K562 (cell line): ENCODE results near the gene KCNIP2. TPM values are rescaled to one million over a fixed set of nuclear protein-coding genes. Genes with fewer than 3 reads are reported as not detected.
A peak's percentile ranks its signal among the peaks of the same experiment; 100 is the strongest.

Source experiments
- ATF1 ChIP-seq, 2 experiments: fragments of 450-650 bp in 1 of 2; IDR thresholded peaks; 2 replicates each; pipeline ENCODE4 v1.6.1; 2016; ENCODE audit warnings: missing compliant biosample characterization in 1 of 2, missing genetic modification characterization in 1 of 2
- CBFA2T2 ChIP-seq: fragments of 450-650 bp; conservative IDR thresholded peaks from 2 replicates; pipeline ENCODE4 v1.6.1; 2017; ENCODE audit warnings: mild to moderate bottlenecking
- CHD4 ChIP-seq: fragments of 200-600 bp; sonication (generic); IDR thresholded peaks from 3 replicates; pipeline ENCODE4 v1.6.1; 2012; ENCODE audit warnings: low read depth, mild to moderate bottlenecking, mixed read lengths, low read length, inconsistent platforms; ENCODE audit not compliant: insufficient read depth, insufficient replicate concordance, poor library complexity, severe bottlenecking
- CTBP1 ChIP-seq: fragments of 450-650 bp; IDR thresholded peaks from 2 replicates; pipeline ENCODE4 v1.6.1; 2016; ENCODE audit warnings: borderline replicate concordance
- DPF2 ChIP-seq: fragments of 450-650 bp; IDR thresholded peaks from 2 replicates; pipeline ENCODE4 v1.6.1; 2016
- FOXJ2 ChIP-seq: fragments of 200-800 bp; sonication (Bioruptor generic); IDR thresholded peaks from 2 replicates; pipeline ENCODE4 v1.6.1; 2016; ENCODE audit warnings: missing genetic modification characterization, missing compliant biosample characterization
- GABPB2 ChIP-seq: fragments of 250-450 bp; sonication (Bioruptor Pico); conservative IDR thresholded peaks from 2 replicates; pipeline ENCODE4 v1.5.1; 2021; ENCODE audit warnings: mild to moderate bottlenecking
- HDAC1 ChIP-seq, 2 experiments: fragments of 450-650 bp; IDR thresholded peaks; 2 replicates each; pipeline ENCODE4 v1.6.1; 2016 to 2017; ENCODE audit warnings: inconsistent platforms in 1 of 2, mild to moderate bottlenecking in 1 of 2, moderate library complexity in 1 of 2
- KDM1A ChIP-seq, 2 experiments: fragments of 450-650 bp; IDR thresholded peaks; 2 replicates each; pipeline ENCODE4 v1.6.1; 2016; ENCODE audit warnings: mild to moderate bottlenecking in 2 of 2
- NCOR1 ChIP-seq: fragments of 450-650 bp; IDR thresholded peaks from 2 replicates; pipeline ENCODE4 v1.6.1; 2016; ENCODE audit warnings: mild to moderate bottlenecking, moderate library complexity
- NELFE ChIP-seq: IDR thresholded peaks from 2 replicates; pipeline ENCODE4 v1.6.1; 2011; ENCODE audit warnings: mild to moderate bottlenecking; ENCODE audit not compliant: insufficient read depth, insufficient read length
- NEUROD1 ChIP-seq: fragments of 150-350 bp; IDR thresholded peaks from 2 replicates; pipeline ENCODE4 v1.6.1; 2014; ENCODE audit warnings: borderline replicate concordance, low read length, low read depth; ENCODE audit not compliant: partially characterized antibody
- NFE2 ChIP-seq: IDR thresholded peaks from 2 replicates; pipeline ENCODE4 v1.6.1; 2014; ENCODE audit warnings: antibody characterized with exemption, low read depth
- TRIM24 ChIP-seq, 2 experiments: fragments of 450-650 bp; IDR thresholded peaks; 2 replicates each; pipeline ENCODE4 v1.6.1; 2016
- ZBTB2 ChIP-seq: fragments of 450-650 bp; IDR thresholded peaks from 2 replicates; pipeline ENCODE4 v1.6.1; 2016; ENCODE audit warnings: antibody characterized with exemption
- ZFX ChIP-seq: sonication (generic); formaldehyde crosslinking; IDR thresholded peaks from 2 replicates; pipeline ENCODE4 v1.8.0; 2022; ENCODE audit warnings: mild to moderate bottlenecking, missing genetic modification reagents, moderate library complexity
- ZNF408 ChIP-seq: fragments of 250-450 bp; sonication (Bioruptor Pico); IDR thresholded peaks from 2 replicates; pipeline ENCODE4 v1.4.0; 2020; ENCODE audit warnings: low read depth, mild to moderate bottlenecking, moderate library complexity
- ZNF584 ChIP-seq: fragments of 200-800 bp; sonication (Bioruptor generic); IDR thresholded peaks from 2 replicates; pipeline ENCODE4 v1.6.1; 2016; ENCODE audit warnings: low read depth, mild to moderate bottlenecking, missing genetic modification characterization, missing compliant biosample characterization
- ZNF589 ChIP-seq: fragments of 200-800 bp; sonication (Bioruptor generic); IDR thresholded peaks from 2 replicates; pipeline ENCODE4 v1.6.1; 2016; ENCODE audit warnings: low read depth, missing genetic modification characterization, missing compliant biosample characterization
- polyA plus RNA-seq, 8 experiments: library from polyadenylated mRNA; depleted of rRNA in 4 of 8; stranded (reverse) in 5 of 8; unstranded in 3 of 8; fragments of >200 nt; fragmentation: Nextera tagmentation in 2 of 8; fragmentation: Illumina TruSeq in 1 of 8; extraction: Ambion mirVana in 2 of 8; extraction: Trizol in 1 of 8; gene quantifications; 2 replicates each; pipeline versions ENCODE4 v1.2.1 to v1.2.3, GENCODE V29; 2011 to 2014; ENCODE audit warnings: inconsistent platforms in 1 of 8, missing spikeins in 1 of 8
- total RNA-seq, 7 experiments: library from RNA; depleted of rRNA in 6 of 7; stranded (reverse); fragments of >200 nt in 6 of 7; fragmentation: Illumina TruSeq in 2 of 7; extraction: Trizol in 2 of 7; gene quantifications; 2 replicates each; pipeline versions ENCODE4 v1.2.1 to v1.2.3, GENCODE V29; 2011 to 2021; ENCODE audit warnings: low replicate concordance in 1 of 7
- TF ChIP-seq, protein P1 (sequence below): fragments of 450-650 bp; formaldehyde crosslinking; IDR thresholded peaks from 2 replicates; pipeline ENCODE4 v1.4.0; 2022; ENCODE audit warnings: missing genetic modification characterization
- TF ChIP-seq, protein P2 (sequence below), 3 experiments: fragments of 200-800 bp in 1 of 3; fragments of 250-450 bp in 1 of 3; fragments of 450-650 bp in 1 of 3; sonication (Bioruptor Pico) in 1 of 3; sonication (Bioruptor generic) in 1 of 3; formaldehyde crosslinking in 1 of 3; IDR thresholded peaks; 2 replicates each; pipeline versions ENCODE4 v1.6.1 to v1.8.0; 2016 to 2022; ENCODE audit warnings: mild to moderate bottlenecking in 2 of 3, missing genetic modification characterization in 2 of 3, missing compliant biosample characterization in 1 of 3, moderate library complexity in 1 of 3
- TF ChIP-seq, protein P3 (sequence below): IDR thresholded peaks from 3 replicates; pipeline ENCODE4 v1.6.1; 2011; ENCODE audit warnings: borderline replicate concordance, mild to moderate bottlenecking; ENCODE audit not compliant: insufficient read length, insufficient read depth

Gene KCNIP2
- total and polyA plus RNA-seq, 9 of the 15 experiments (the other 6 are each of a cell fraction or from before 2014, with no cell fraction given), result 2.5 to 7.6 (median 4.1) TPM

DNA sequence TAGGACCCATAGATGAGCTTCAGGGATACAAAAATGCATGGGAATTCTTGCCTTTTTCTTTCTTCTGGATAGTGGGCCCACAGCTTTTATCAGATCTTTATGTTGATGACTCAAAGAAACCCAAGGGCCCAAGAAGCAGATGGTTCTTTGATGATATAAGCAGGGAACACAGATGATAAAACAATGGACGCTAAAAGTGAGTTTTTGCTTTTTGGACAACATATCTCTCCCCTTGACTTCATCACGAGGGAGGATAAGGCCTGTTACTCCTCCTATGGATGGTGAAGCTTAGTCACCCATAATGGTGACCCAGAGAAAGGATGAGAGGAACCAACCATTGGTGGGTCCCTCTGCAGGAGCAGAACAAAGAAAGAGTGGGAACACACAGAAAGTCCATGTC is 18.9 kb downstream of the KCNIP2 start (continued):
- no peak for TF ChIP-seq NELFE
- TF ChIP-seq GABPB2 (CRISPR knock-in tag), result no peak
- TF ChIP-seq KDM1A (IDR thresholded peaks at IDR 0.05), result peak; percentile 71 to 79; a peak in 2 of 4 replicates
- TF ChIP-seq NCOR1, result peak; percentile 79
- 0 out of 2 replicates have a peak, but pooled peaks have one; percentile 23 for TF ChIP-seq ZNF589
- no peak for TF ChIP-seq ATF1 (CRISPR knock-in tag; IDR thresholded peaks at IDR 0.05)
- TF ChIP-seq ATF1 (tag; IDR thresholded peaks at IDR 0.05), result peak; percentile 42; the same call in 1 of the 2 replicates
- TF ChIP-seq, protein P1, sequence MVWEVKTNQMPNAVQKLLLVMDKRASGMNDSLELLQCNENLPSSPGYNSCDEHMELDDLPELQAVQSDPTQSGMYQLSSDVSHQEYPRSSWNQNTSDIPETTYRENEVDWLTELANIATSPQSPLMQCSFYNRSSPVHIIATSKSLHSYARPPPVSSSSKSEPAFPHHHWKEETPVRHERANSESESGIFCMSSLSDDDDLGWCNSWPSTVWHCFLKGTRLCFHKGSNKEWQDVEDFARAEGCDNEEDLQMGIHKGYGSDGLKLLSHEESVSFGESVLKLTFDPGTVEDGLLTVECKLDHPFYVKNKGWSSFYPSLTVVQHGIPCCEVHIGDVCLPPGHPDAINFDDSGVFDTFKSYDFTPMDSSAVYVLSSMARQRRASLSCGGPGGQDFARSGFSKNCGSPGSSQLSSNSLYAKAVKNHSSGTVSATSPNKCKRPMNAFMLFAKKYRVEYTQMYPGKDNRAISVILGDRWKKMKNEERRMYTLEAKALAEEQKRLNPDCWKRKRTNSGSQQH, result no peak
- TF ChIP-seq CTBP1, result peak; percentile 83
- TF ChIP-seq HDAC1 (IDR thresholded peaks at IDR 0.05), result peak in 1 of 2 experiments; percentile 20; a peak in 1 of 4 replicates
- no peak for TF ChIP-seq CHD4
- TF ChIP-seq TRIM24 (IDR thresholded peaks at IDR 0.05), result peak in 1 of 2 experiments; percentile 49; a peak in 1 of 4 replicates
- TF ChIP-seq DPF2, result peak; percentile 96
- TF ChIP-seq ZNF584, result no peak
- peak; percentile 46; the same call in 1 of the 2 replicates for TF ChIP-seq ZFX (CRISPR knock-in tag)
- TF ChIP-seq, protein P2, sequence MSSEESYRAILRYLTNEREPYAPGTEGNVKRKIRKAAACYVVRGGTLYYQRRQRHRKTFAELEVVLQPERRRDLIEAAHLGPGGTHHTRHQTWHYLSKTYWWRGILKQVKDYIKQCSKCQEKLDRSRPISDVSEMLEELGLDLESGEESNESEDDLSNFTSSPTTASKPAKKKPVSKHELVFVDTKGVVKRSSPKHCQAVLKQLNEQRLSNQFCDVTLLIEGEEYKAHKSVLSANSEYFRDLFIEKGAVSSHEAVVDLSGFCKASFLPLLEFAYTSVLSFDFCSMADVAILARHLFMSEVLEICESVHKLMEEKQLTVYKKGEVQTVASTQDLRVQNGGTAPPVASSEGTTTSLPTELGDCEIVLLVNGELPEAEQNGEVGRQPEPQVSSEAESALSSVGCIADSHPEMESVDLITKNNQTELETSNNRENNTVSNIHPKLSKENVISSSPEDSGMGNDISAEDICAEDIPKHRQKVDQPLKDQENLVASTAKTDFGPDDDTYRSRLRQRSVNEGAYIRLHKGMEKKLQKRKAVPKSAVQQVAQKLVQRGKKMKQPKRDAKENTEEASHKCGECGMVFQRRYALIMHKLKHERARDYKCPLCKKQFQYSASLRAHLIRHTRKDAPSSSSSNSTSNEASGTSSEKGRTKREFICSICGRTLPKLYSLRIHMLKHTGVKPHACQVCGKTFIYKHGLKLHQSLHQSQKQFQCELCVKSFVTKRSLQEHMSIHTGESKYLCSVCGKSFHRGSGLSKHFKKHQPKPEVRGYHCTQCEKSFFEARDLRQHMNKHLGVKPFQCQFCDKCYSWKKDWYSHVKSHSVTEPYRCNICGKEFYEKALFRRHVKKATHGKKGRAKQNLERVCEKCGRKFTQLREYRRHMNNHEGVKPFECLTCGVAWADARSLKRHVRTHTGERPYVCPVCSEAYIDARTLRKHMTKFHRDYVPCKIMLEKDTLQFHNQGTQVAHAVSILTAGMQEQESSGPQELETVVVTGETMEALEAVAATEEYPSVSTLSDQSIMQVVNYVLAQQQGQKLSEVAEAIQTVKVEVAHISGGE (CRISPR knock-in tag; IDR thresholded peaks at IDR 0.05), result peak in 1 of 3 experiments; percentile 78; a peak in 2 of 6 replicates
- peak; percentile 80 for TF ChIP-seq CBFA2T2
- TF ChIP-seq, protein P3, sequence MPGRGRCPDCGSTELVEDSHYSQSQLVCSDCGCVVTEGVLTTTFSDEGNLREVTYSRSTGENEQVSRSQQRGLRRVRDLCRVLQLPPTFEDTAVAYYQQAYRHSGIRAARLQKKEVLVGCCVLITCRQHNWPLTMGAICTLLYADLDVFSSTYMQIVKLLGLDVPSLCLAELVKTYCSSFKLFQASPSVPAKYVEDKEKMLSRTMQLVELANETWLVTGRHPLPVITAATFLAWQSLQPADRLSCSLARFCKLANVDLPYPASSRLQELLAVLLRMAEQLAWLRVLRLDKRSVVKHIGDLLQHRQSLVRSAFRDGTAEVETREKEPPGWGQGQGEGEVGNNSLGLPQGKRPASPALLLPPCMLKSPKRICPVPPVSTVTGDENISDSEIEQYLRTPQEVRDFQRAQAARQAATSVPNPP, result no peak
- no peak for TF ChIP-seq FOXJ2 (tag)
- peak; percentile 39 for TF ChIP-seq NFE2
- peak; percentile 45 for TF ChIP-seq NEUROD1
- no peak for TF ChIP-seq ZNF408 (CRISPR knock-in tag)
- 0 out of 2 replicates have a peak, but pooled peaks have one; percentile 13 for TF ChIP-seq ZBTB2
